GM12891 (cell line): ENCODE data around the gene RERE.
"Not testable (repeated sequence)": the region's sequence is repeated elsewhere in the genome, so short reads cannot be mapped to it uniquely, and the experiment has no call there.

Experiments used
- DNase-seq: peaks from one replicate; pipeline ENCODE4 v3.0.0; 2011; ENCODE audit warnings: low spot score; ENCODE audit not compliant: insufficient read length
- FAIRE-seq: peaks from 2 replicates; lab custom pipeline; 2011; peaks lifted over from hg19 to GRCh38; lab: Jason Lieb, UNC
- PAX5 ChIP-seq: IDR thresholded peaks from 2 replicates; pipeline ENCODE4 v1.6.1; 2011; ENCODE audit warnings: low read length, moderate library complexity, mild to moderate bottlenecking; ENCODE audit not compliant: insufficient read depth, severe bottlenecking
- POLR2A ChIP-seq: IDR thresholded peaks from 2 replicates; pipeline ENCODE4 v1.6.1; 2011; ENCODE audit warnings: low read depth, low read length, control low read depth
- POLR2AphosphoS5 ChIP-seq: IDR thresholded peaks from 2 replicates; pipeline ENCODE4 v1.6.1; 2011; ENCODE audit warnings: low read depth, low read length, control low read depth
- POU2F2 ChIP-seq: IDR thresholded peaks from 2 replicates; pipeline ENCODE4 v1.6.1; 2011; ENCODE audit warnings: low read depth, mild to moderate bottlenecking, control low read depth, low read length, moderate library complexity
- SPI1 ChIP-seq: IDR thresholded peaks from 2 replicates; pipeline ENCODE4 v1.6.1; 2011; ENCODE audit warnings: low read depth, low read length, control low read depth
- TAF1 ChIP-seq: IDR thresholded peaks from 2 replicates; pipeline ENCODE4 v1.6.1; 2011; ENCODE audit warnings: low read depth, low read length, control low read depth

The RERE gene

GRCh38 chr1:8510041-8510823 is 307.2 kb downstream of the RERE start:
- FAIRE-seq = no peak
- DNase-seq = no peak
- TF ChIP-seq SPI1 = no peak
- no peak for TF ChIP-seq TAF1
- no peak for TF ChIP-seq POLR2AphosphoS5
- TF ChIP-seq PAX5 = no peak
- TF ChIP-seq POU2F2 = no peak
- TF ChIP-seq POLR2A = no peak

GRCh38 chr1:8509579-8509978 is 307.9 kb downstream of the RERE start:
- DNase-seq = no peak
- peak; percentile 68 for FAIRE-seq
- TF ChIP-seq POLR2A = no peak
- peak; percentile 55 for TF ChIP-seq PAX5

- FAIRE-seq = no peak
- TF ChIP-seq PAX5 (no peak), POU2F2 (no peak), TAF1 (no peak), POLR2A (no peak), SPI1 (no peak), POLR2AphosphoS5 (no peak)
Observed at GRCh38 chr1:8506995-8507615, 310.3 kb downstream of the RERE start.

GRCh38 chr1:8506456-8506855 is 311.0 kb downstream of the RERE start:
- no peak for FAIRE-seq
- TF ChIP-seq POLR2A (no peak), SPI1 (no peak), TAF1 (no peak), PAX5 (no peak), POU2F2 (no peak), POLR2AphosphoS5 (no peak)
- no peak for DNase-seq

More at GRCh38 chr1:8506995-8507615, 310.3 kb downstream of the RERE start:
- no peak for DNase-seq

GRCh38 chr1:8503842-8504241 is 313.6 kb downstream of the RERE start:
- TF ChIP-seq POU2F2 (no peak), POLR2A (no peak), SPI1 (no peak), POLR2AphosphoS5 (no peak)
- no peak for FAIRE-seq
- DNase-seq = no peak

GRCh38 chr1:8502949-8503348 is 314.5 kb downstream of the RERE start:
- FAIRE-seq, DNase-seq: not testable (repeated sequence)

- peak; percentile 71 for FAIRE-seq
- no peak for DNase-seq
- no peak for TF ChIP-seq PAX5
- TF ChIP-seq SPI1 = 0 out of 2 replicates have a peak, but pooled peaks have one; percentile 18
Observed at GRCh38 chr1:8497210-8497819, 320.1 kb downstream of the RERE start.

- TF ChIP-seq SPI1 (no peak), POLR2A (no peak), TAF1 (no peak), POU2F2 (no peak), PAX5 (no peak), POLR2AphosphoS5 (no peak)
- FAIRE-seq = peak; percentile 28
Observed at GRCh38 chr1:8496473-8496872, 321.0 kb downstream of the RERE start.

GRCh38 chr1:8495928-8496401 is 321.5 kb downstream of the RERE start:
- DNase-seq (no peak), FAIRE-seq (no peak)
- TF ChIP-seq PAX5 (no peak), SPI1 (no peak), POLR2AphosphoS5 (no peak), TAF1 (no peak), POLR2A (no peak), POU2F2 (no peak)

More at GRCh38 chr1:8496473-8496872, 321.0 kb downstream of the RERE start:
- no peak for DNase-seq

GRCh38 chr1:8494681-8495080 is 322.8 kb downstream of the RERE start:
- no peak for TF ChIP-seq POLR2AphosphoS5
- TF ChIP-seq POU2F2 = no peak
- no peak for TF ChIP-seq TAF1
- no peak for TF ChIP-seq SPI1
- TF ChIP-seq POLR2A = no peak
- no peak for TF ChIP-seq PAX5
- DNase-seq (no peak), FAIRE-seq (peak; percentile 41)
